Putamen (tissue), 1 donor: ENCODE results near the gene ARCN1.

Experiments
- DNase-seq: peaks from one replicate; pipeline ENCODE4 v3.0.0-alpha.2; 2016; ENCODE audit warnings: low spot score

Gene ARCN1

DNA sequence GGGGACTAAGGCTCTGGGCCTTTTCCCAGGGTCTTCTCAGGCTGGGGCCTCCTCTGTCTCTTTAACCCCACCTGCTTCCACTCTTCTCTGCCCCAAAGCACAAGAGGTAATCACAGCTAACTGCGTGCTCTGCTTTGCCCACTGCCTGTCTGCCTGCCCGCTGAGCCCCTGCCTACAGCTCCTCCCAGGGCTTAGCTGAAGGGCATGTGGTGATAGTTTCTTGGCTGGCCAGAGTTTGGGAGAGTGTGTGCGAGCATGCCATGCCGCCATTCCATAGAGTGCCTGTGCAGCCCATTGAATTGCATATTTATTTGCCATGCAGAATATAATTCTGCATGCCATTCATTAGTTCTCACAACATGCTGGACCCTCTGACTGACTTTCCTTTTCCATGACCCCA lies 67.7 kb downstream of the ARCN1 start:
- no peak for DNase-seq

DNA sequence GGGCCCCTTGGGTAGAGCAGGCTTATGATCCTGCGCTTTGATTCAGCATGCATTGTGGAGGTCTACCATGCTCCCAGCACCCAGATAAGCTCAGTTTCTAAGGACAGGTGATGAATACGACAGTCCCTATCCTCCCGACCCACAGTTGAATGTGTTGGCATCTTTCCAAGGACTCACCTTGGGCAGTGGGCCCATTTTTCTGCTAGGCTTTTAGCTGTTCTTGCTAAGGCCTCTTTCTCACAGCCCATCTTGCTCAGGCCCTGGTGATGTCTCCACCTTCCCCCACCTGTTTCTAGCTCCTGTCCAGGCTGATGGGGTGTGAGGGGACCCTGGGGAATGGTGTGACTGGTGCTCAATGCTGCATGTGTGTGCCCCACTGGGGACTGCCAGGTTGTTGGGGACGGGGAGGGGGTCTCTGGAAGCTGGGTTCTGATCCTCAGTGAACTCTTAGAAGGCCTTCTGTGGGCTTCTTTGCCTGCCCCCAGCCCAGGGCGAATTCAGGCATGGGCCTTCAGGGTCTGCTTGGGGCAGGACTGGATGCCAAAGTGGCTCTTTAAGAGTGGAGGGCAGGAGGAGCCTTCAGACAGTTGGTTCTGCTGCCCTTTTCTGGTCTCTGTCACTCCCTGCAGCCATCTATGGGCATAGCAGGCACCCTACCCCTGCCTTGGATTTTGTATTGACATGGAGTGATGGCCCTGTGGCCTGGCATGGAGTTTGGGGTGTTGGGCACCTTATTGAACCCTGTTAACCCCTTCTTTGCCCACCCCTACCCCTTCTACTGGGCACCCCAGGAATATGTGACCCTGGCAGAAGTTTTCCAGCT lies 68.3 kb downstream of the ARCN1 start:
- DNase-seq = no peak

GRCh38 chr11:118641397-118642019 lies 69.3 kb downstream of the ARCN1 start:
- no peak for DNase-seq

DNA sequence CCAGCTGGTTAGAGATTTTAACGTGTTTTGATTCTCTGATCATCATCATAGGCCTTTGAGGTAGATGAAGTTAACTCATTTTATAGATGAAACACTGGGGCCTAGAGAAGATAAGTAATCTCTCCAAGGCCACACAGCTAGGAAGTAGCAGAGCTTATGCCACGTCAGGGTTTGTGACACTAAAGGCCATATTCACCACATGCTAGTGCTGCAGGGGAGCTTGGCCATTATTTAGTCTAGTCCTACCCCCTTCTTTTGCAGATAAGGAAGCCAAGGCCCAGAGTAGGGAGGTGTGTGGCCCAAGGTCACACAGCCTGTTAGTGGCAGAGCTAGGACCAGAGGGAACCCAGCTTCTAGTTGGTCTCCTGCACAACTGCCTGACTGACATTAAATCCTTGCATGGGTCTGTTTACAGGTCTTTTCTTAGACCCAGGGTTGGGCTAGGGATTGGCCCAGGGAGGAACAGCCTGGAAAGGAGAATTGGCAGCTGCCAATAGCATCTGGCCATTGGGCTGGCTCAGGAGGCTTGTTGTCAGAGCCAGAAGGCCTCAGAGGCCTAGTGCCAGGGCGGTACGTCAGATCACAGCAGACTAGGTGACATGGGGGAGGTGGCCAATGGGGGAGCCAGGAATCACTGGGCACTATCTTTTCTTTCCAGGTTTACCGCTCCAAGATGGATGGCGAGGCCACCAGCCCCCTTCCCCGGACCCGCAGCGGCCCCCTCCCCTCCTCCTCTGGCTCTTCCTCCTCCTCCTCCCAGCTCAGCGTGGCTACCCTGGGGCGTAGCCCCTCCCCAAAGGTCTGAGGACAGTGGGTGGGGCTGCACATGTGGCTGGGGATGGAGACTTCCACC lies 71.2 kb downstream of the ARCN1 start:
- DNase-seq = no peak

DNA sequence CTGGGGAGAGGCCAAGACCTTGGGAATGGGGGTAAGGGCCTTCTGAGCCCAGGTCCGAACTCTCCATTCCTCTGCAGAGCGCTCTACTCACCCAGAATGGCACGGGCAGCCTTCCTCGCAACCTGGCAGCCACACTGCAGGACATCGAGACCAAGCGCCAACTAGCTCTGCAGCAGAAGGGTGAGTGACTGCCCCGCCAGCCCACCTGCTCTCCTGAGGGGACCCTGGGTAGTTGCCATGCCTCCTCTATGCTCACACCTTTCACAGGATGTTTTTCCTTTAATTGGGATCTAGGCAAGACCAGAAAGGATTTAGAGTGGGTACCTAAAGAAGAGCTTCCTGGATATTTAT lies 71.8 kb downstream of the ARCN1 start:
- no peak for DNase-seq

- no peak for DNase-seq
These were observed 72.3 kb downstream of the ARCN1 start for GRCh38 chr11:118644496-118644895.

GRCh38 chr11:118645066-118645715 lies 73.0 kb downstream of the ARCN1 start:
- DNase-seq = no peak

DNA sequence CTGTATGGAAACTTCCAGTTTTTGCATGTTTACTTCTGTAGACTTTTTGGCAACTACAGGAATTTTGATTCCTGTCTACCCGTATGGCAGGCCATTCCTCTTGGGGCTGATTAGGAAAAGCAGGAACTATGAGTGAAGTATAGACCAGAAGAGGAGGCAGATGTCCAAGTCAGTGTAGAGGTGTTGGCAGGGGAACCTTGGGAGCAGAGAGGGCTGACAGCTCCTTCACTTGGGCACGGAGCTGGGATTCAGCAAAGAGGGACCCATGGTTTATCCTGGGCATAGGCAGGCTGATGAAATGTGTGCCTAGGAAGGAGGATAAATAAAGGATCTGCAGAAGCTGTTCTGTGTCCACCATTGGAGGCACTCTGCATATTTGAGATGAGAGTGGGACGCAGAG lies 74.2 kb downstream of the ARCN1 start:
- DNase-seq = no peak

GRCh38 chr11:118648291-118648690 lies 76.1 kb downstream of the ARCN1 start:
- DNase-seq = no peak

DNA sequence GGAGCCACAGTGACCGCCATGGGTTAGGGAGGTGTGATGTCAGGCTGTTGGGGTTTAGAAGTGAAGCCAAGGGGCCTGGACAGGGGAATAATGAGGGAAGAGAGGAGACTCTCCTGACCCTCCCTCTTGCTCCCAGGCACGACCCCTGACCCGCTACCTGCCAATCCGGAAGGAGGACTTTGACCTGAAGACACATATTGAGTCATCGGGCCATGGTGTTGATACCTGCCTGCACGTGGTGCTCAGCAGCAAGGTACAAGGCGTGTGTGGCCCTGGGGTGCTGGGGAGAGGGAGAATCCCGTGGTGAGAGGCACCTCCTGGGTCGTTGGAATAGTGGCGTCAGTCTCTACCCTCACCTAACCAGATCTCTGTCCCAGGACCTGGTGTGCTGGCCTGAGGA lies 77.7 kb downstream of the ARCN1 start:
- no peak for DNase-seq

GRCh38 chr11:118650366-118650765 lies 78.2 kb downstream of the ARCN1 start:
- DNase-seq = no peak

GRCh38 chr11:118651820-118652219 lies 79.6 kb downstream of the ARCN1 start:
- DNase-seq = no peak
